HFF-Myc (cell line): Measurements from ENCODE around the gene PPP2R2D.

ENCODE experiments used
- DNase-seq: peaks from one replicate; pipeline ENCODE4 v3.0.0-alpha.2; 2011; ENCODE audit warnings: low read depth; ENCODE audit errors: extremely low read depth
- H3K4me3 ChIP-seq: replicated peaks from 2 replicates; pipeline ENCODE4 v1.5.1; 2011; ENCODE audit warnings: low read depth, mild to moderate bottlenecking, control low read depth, low read length
- TF ChIP-seq, protein P1 (sequence below): IDR thresholded peaks from 2 replicates; pipeline ENCODE4 v1.5.1; 2012; ENCODE audit warnings: mild to moderate bottlenecking, low read depth, low read length, control low read depth; ENCODE audit errors: missing control alignments

PPP2R2D gene

DNA sequence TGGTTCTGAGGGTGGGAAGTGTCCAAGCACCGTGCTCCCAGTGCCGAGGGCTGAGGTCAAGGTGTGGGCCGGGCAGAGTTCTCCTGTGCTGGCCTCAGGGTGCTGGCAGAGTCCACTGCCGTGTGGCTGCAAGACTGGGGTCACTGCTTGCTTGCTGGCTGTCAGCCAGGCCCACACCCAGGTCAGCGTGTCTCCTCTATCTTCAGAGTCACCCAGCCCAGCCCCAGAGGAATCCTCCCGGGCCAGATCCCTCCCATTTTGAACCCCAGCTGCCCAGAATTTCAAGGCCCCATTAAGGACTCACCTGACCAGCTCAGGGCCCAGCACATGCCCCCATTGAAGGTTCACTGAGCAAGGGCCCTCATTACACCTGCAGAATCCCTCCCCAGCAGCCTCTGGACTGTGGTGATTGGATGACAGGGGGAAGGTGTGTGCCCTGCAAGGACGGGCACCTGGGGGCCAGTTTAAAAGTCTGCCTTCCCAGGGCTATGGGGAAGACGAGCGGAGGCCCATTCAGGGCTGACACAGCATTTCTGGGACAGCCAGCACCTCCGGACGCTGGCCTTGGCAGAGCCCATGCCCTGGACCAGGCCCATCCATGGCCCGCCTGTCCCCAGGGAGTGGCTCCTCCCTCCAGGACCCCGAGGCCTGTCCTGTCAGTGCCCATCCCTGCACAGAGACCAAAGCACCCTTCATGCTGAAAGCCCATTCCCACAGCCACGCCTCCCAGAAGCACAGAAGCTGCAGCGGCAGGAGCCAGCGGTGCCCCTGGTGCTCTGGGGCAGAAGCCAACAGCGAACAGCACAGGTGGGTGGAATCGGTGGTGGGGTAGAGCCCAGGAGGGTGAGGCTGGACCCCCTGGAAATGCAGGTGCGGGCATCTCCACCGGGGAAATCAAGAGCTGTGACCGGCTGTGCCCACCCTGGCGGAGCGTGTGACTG lies 45.1 kb upstream of the PPP2R2D start:
- TF ChIP-seq, protein P1, sequence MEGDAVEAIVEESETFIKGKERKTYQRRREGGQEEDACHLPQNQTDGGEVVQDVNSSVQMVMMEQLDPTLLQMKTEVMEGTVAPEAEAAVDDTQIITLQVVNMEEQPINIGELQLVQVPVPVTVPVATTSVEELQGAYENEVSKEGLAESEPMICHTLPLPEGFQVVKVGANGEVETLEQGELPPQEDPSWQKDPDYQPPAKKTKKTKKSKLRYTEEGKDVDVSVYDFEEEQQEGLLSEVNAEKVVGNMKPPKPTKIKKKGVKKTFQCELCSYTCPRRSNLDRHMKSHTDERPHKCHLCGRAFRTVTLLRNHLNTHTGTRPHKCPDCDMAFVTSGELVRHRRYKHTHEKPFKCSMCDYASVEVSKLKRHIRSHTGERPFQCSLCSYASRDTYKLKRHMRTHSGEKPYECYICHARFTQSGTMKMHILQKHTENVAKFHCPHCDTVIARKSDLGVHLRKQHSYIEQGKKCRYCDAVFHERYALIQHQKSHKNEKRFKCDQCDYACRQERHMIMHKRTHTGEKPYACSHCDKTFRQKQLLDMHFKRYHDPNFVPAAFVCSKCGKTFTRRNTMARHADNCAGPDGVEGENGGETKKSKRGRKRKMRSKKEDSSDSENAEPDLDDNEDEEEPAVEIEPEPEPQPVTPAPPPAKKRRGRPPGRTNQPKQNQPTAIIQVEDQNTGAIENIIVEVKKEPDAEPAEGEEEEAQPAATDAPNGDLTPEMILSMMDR: no peak
- no peak overlapping the region for H3K4me3 ChIP-seq
- DNase-seq: no peak

DNA sequence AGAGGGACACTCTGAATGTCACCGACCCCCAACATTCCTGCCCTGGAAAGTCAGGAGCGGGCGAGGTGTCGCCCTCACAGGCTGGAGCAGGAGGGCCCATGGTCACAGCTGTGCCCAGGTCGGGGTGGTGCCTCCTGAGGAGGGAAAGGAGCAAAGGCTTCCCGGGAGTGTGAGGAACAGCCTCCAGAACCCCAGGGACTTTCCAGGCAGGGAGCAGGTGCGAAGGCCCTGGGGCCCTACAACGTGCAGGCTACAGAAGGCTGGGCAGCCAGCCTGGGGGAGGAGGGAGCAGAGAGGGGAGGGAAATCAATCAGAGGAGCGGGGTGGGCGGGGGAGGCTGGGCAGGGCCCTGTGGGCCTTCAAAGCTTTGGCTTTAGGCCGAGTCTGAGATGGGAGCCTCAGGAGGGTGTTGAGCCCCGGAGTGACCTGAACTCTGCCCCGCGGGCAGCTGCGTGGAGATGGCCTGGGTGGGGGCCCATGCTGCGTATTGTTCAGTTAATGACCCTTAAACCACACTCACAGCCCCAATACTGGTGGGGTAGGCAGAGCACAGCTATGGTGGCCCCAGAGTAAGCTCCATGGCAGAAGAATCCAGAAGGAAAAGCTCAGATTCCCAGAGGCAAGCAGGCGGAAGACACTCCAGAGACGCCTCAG lies 44.2 kb upstream of the PPP2R2D start:
- TF ChIP-seq, protein P1: no peak
- no peak for DNase-seq
- H3K4me3 ChIP-seq: no peak overlapping the region

DNA sequence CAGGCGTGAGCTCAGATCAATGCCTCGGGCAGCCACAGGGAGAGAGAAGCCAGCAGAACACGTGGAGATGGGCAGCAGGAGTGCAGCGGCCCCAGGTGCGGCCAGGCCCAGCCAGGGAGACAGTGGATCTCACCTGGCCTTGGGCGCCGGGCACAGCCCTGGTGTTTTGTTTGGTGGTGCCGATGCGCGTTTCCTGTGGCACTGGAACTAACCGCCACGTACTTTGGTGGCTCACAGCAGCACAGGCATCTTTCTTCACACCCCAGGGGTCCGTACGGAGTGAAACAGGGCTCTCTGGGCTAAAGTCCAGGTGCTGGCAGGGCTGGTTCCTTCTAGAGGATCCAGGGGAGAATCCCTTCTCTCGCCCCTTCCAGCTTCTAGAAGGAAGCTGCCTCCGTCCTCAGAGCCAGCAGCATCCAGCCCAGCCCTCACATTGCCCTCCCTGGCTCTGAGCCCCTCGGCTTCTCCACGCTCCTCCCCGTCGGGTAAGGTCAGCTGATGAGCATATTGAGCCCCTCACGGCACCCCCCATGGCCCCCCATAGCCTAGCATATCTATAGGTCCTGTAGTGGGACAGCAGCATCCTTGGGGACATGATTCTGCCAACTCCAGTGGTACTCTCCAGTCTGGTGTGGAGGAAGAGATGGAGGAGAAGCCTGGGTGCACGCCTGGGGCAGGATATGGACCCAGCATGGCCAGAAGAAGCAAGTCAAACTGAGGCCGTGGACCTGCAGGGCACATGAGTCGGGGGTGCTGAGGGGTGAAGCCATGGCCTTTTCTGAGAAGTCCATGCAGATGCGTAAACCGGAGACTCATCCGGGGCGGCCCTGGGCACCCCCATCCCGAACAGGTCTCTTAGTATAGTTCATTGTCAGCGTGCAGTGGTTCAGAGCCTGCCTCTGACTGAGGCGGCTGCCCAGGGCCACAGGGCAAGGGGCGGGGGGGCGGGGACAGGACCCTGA lies 43.4 kb upstream of the PPP2R2D start:
- TF ChIP-seq, protein P1: no peak
- no peak for DNase-seq
- H3K4me3 ChIP-seq: no peak overlapping the region

DNA sequence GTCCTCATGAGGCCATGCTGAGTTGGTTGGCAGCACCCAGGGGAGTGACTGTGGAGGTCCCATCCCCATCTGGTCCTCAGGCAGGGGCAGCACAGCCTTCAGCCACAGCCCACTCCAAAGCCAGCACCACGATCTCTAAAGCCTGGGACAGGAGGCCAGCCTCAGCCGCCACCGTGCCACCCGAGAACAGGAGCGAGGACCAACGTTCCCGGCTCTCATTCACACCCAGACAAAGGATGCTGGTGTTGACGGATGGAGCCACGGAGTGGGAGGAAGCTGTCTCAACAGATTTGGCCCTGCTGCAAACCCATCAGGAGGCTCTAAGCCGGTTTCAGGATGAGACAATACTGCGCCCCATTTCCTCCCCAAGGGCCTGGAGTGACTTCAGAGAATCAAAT lies 42.7 kb upstream of the PPP2R2D start:
- TF ChIP-seq, protein P1: no peak
- no peak for DNase-seq
- no peak overlapping the region for H3K4me3 ChIP-seq

DNA sequence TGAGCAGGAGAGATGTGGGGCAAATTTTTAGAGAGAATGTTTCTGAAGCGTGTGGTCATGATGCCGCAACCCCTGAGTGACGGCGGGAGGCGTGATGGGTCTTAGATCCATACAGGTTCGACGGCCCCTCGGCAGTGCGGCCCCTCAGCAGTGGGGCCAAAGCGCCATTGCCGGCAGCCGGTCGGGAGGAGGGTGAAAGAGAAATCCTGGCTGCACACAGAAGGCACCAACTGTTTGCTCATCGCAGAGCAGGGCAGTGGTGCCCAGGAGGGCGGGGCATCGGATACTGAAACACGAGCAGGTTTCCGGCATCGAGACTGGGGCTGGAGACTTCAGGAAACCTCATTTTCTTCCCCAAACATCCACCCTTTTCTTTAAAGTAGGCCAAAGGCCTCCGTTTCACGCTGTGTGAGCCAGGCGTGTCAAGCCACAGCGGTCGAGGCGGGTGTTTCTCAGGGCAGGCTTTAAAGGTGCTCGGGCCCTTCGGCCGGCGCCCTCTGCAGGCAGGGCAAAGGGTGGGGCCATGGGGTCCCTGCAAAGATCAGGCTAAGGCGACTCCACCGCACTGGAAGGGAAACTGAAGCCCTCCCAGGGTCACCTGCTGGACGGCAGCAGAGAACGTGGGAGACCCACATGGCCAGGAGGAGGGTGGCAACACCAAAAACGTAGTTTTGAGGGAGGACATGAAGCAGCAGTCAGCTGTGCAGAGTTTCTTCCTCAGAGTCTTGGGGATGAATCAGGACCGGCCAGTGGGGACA lies 42.0 kb upstream of the PPP2R2D start:
- no peak for DNase-seq
- H3K4me3 ChIP-seq: no peak overlapping the region
- TF ChIP-seq, protein P1: no peak
